ENCODE measurements around the gene ACYP2.

Gene ACYP2

GRCh38 chr2:54285451-54285850 is 170.0 kb downstream of the ACYP2 start:
- Histone ChIP-seq H3K36me3 (ENCODE audit: insufficient read depth, low read length) (no peaks in the 10 kb centered on the region), H3K27me3 (ENCODE audit: insufficient read depth, low read length, poor library complexity, severe bottlenecking) (no peaks in the 10 kb centered on the region), H3K79me2 (ENCODE audit: insufficient read depth, low read length) (no peaks in the 10 kb centered on the region), H4K20me1 (ENCODE audit: insufficient read depth, low read length, poor library complexity, severe bottlenecking) (no peaks in the 10 kb centered on the region), H3K4me3 (ENCODE audit: low read length, poor library complexity, severe bottlenecking) (no peak overlapping the region), H2AFZ (ENCODE audit: low read length) (no peak overlapping the region), H3F3A (ENCODE audit: low read depth) (no peaks in the 10 kb centered on the region), H3K4me2 (ENCODE audit: low read depth, low read length, poor library complexity, severe bottlenecking) (no peak overlapping the region), H3K9me2 (replicated peaks; ENCODE audit: low read depth, low read length) (no peaks in the 10 kb centered on the region), H3K9ac (ENCODE audit: low read depth, low read length, poor library complexity, severe bottlenecking) (no peak overlapping the region), H3K4me1 (ENCODE audit: insufficient read depth, low read length, poor library complexity, severe bottlenecking) (peaks cover 5% of the 10 kb centered on the region), H3K9me3 (ENCODE audit: insufficient read depth, low read depth, low read length) (no peaks in the 10 kb centered on the region)
- no peak for TF ChIP-seq EZH2phosphoT487 (IDR thresholded peaks at IDR 0.05; ENCODE audit: borderline replicate concordance)
- TF ChIP-seq CTCF (conservative IDR thresholded peaks at IDR 0.05; ENCODE audit: low read length) = no peak

GRCh38 chr2:54287532-54287931 is 172.1 kb downstream of the ACYP2 start:
- Histone ChIP-seq H3K27me3 (ENCODE audit: insufficient read depth, low read length, poor library complexity, severe bottlenecking) (no peaks in the 10 kb centered on the region), H3K4me1 (ENCODE audit: insufficient read depth, low read length, poor library complexity, severe bottlenecking) (peaks cover 5% of the 10 kb centered on the region)
- TF ChIP-seq CTCF (conservative IDR thresholded peaks at IDR 0.05; ENCODE audit: low read length) (no peak), EZH2phosphoT487 (IDR thresholded peaks at IDR 0.05; ENCODE audit: borderline replicate concordance) (no peak)

GRCh38 chr2:54289917-54290316 is 174.5 kb downstream of the ACYP2 start:
- no peaks in the 10 kb centered on the region for H3K79me2 ChIP-seq (ENCODE audit: insufficient read depth, low read length)
- peaks cover 5% of the 10 kb centered on the region for H3K4me1 ChIP-seq (ENCODE audit: insufficient read depth, low read length, poor library complexity, severe bottlenecking)
- H3K9ac ChIP-seq (ENCODE audit: low read depth, low read length, poor library complexity, severe bottlenecking) = no peak overlapping the region
- H4K20me1 ChIP-seq (ENCODE audit: insufficient read depth, low read length, poor library complexity, severe bottlenecking) = no peaks in the 10 kb centered on the region
- TF ChIP-seq EZH2phosphoT487 (IDR thresholded peaks at IDR 0.05; ENCODE audit: borderline replicate concordance) = no peak
- TF ChIP-seq CTCF (conservative IDR thresholded peaks at IDR 0.05; ENCODE audit: low read length) = no peak
- H3K36me3 ChIP-seq (ENCODE audit: insufficient read depth, low read length) = no peaks in the 10 kb centered on the region
- H2AFZ ChIP-seq (ENCODE audit: low read length) = no peak overlapping the region
- H3K9me2 ChIP-seq (replicated peaks; ENCODE audit: low read depth, low read length) = no peaks in the 10 kb centered on the region
- H3K4me3 ChIP-seq (ENCODE audit: low read length, poor library complexity, severe bottlenecking) = no peak overlapping the region
- no peaks in the 10 kb centered on the region for H3K27me3 ChIP-seq (ENCODE audit: insufficient read depth, low read length, poor library complexity, severe bottlenecking)
- H3F3A ChIP-seq (ENCODE audit: low read depth) = no peaks in the 10 kb centered on the region
- no peaks in the 10 kb centered on the region for H3K9me3 ChIP-seq (ENCODE audit: insufficient read depth, low read depth, low read length)
- no peak overlapping the region for H3K4me2 ChIP-seq (ENCODE audit: low read depth, low read length, poor library complexity, severe bottlenecking)

More at GRCh38 chr2:54287532-54287931, 172.1 kb downstream of the ACYP2 start:
- Histone ChIP-seq H3K4me2 (ENCODE audit: low read depth, low read length, poor library complexity, severe bottlenecking) (no peak overlapping the region), H3K9me3 (ENCODE audit: insufficient read depth, low read depth, low read length) (no peaks in the 10 kb centered on the region), H4K20me1 (ENCODE audit: insufficient read depth, low read length, poor library complexity, severe bottlenecking) (no peaks in the 10 kb centered on the region), H3K9ac (ENCODE audit: low read depth, low read length, poor library complexity, severe bottlenecking) (no peak overlapping the region), H3K9me2 (replicated peaks; ENCODE audit: low read depth, low read length) (no peaks in the 10 kb centered on the region), H2AFZ (ENCODE audit: low read length) (no peak overlapping the region), H3K79me2 (ENCODE audit: insufficient read depth, low read length) (no peaks in the 10 kb centered on the region), H3K4me3 (ENCODE audit: low read length, poor library complexity, severe bottlenecking) (no peak overlapping the region), H3K36me3 (ENCODE audit: insufficient read depth, low read length) (no peaks in the 10 kb centered on the region), H3F3A (ENCODE audit: low read depth) (no peaks in the 10 kb centered on the region)
